ENCODE results near the gene CHMP1B. TPM values are rescaled to one million over a fixed set of nuclear protein-coding genes. Genes with fewer than 3 reads are reported as not detected.

CHMP1B gene
- total RNA-seq, 4 donors from 2014 or later = 42.0 to 58.6 (median 49.7) TPM

DNA sequence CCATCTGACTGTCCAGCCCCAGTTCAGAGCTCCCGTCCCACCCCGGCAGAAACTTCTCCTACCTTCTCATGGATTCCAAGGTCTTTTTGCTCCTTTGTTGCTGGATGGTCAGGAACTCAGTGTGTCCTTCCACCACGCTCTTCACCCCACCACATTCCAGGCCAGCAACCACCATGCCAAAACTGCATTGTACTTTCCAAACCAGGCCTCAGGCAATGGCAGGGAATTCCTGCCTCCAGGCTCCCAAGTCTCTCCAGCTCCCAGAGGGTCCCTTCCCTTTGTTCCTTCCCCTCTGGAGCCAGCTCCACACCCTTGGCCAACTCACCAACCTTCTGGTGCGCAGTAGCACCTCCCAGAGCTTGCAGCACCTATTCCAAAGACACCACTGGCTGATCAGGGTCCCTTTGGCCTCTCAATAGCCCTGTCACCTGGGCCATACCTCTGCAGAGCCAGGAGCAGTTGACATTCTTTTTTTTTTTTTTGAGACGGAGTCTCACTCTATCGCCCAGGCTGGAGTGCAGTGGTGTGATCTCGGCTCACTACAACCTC, 8.1 kb downstream of the CHMP1B start:
- no peak overlapping the region for H3K4me3 ChIP-seq
- no peaks in the 10 kb centered on the region for H3K9me3 ChIP-seq
- WGBS = 92% methylated on average over 7 of the region's 7 CpGs
- intact Hi-C loops (cut with DNase I) = loop anchor here (10.0 kb wide), 1 partner anchor 125 kb away; the partner anchor contains the start of gene IMPA2
- no peak for DNase-seq (ENCODE audit: extremely low spot score)
- H3K36me3 ChIP-seq = peaks cover 0 to 11% (median 3%) of the 10 kb centered on the region in 4 donors
- H3K27me3 ChIP-seq = no peaks in the 10 kb centered on the region
- H3K4me1 ChIP-seq = peaks cover 0 to 34% (median 25%) of the 10 kb centered on the region in 4 donors
- H3K27ac ChIP-seq (replicated peaks in 1 of 4) = peak overlapping the region in 2 of 4 donors; percentile 7 to 83
- TF ChIP-seq CTCF (IDR thresholded peaks at IDR 0.05) = no peak
- TF ChIP-seq POLR2AphosphoS5 (IDR thresholded peaks at IDR 0.05) = no peak
- no peak for TF ChIP-seq EP300 (IDR thresholded peaks at IDR 0.05)
- no peak for TF ChIP-seq POLR2A (IDR thresholded peaks at IDR 0.05; ENCODE audit: low read depth)

DNA sequence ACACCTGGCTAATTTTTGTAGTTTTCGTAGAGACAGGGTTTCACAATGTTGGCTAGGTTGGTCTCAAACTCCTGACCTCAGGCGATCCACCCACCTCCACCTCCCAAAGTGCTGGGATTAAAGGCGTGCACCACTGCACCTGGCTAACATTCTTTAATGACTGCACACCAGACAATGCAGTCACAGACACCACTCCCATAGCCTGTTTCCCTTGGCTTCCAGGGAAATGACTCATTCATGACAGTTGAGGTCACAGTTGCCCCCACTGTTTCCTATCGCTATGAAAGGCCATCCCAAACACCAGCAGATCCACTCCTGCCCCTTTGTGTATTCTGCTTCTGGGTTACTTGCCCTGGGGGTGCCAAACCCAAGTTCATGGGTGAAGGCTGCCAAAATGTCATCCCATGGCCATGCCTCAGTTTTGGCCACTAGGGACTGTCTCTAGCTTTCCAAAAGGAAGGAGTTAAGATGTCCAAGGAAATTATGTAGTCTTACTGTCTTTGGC, 8.7 kb downstream of the CHMP1B start:
- no peaks in the 10 kb centered on the region for H3K9me3 ChIP-seq
- H3K4me1 ChIP-seq = peaks cover 0 to 30% (median 19%) of the 10 kb centered on the region in 4 donors
- intact Hi-C loops (cut with DNase I) = loop anchor here (10.0 kb wide), 1 partner anchor 125 kb away; the partner anchor contains the start of gene IMPA2
- H3K27me3 ChIP-seq = no peaks in the 10 kb centered on the region
- no peak overlapping the region for H3K27ac ChIP-seq (replicated peaks in 1 of 4)
- DNase-seq (ENCODE audit: extremely low spot score) = no peak
- H3K36me3 ChIP-seq = peaks cover 0 to 9% (median 0%) of the 10 kb centered on the region in 4 donors
- H3K4me3 ChIP-seq = no peak overlapping the region
- 72% methylated on average over 4 of the region's 4 CpGs for WGBS
- no peak for TF ChIP-seq CTCF (IDR thresholded peaks at IDR 0.05)
- peak in 1 of 2 donors; percentile 28 for TF ChIP-seq POLR2AphosphoS5 (IDR thresholded peaks at IDR 0.05)

GRCh38 chr18:11860594-11861450, 9.6 kb downstream of the CHMP1B start:
- DNase-seq (ENCODE audit: extremely low spot score) = no peak
- Histone ChIP-seq H3K27ac (replicated peaks in 1 of 4) (no peak overlapping the region), H3K9me3 (no peaks in the 10 kb centered on the region), H3K36me3 (peaks cover 0 to 3% (median 0%) of the 10 kb centered on the region in 4 donors), H3K4me1 (peaks cover 0 to 27% (median 19%) of the 10 kb centered on the region in 4 donors), H3K4me3 (no peak overlapping the region), H3K27me3 (no peaks in the 10 kb centered on the region)
- TF ChIP-seq CTCF (IDR thresholded peaks at IDR 0.05) (no peak), POLR2A (IDR thresholded peaks at IDR 0.05; ENCODE audit: low read depth) (no peak), POLR2AphosphoS5 (IDR thresholded peaks at IDR 0.05) (no peak), EP300 (IDR thresholded peaks at IDR 0.05) (no peak)
- 85% methylated on average over 17 of the region's 17 CpGs for WGBS
- intact Hi-C loops (cut with DNase I) = no loop called here

GRCh38 chr18:11861583-11862288, 10.5 kb downstream of the CHMP1B start:
- Histone ChIP-seq H3K36me3 (peaks cover 0 to 5% (median 0%) of the 10 kb centered on the region in 4 donors), H3K27me3 (no peaks in the 10 kb centered on the region), H3K4me3 (no peak overlapping the region), H3K4me1 (peaks cover 0 to 18% (median 14%) of the 10 kb centered on the region in 4 donors), H3K9me3 (no peaks in the 10 kb centered on the region), H3K27ac (replicated peaks in 1 of 4) (no peak overlapping the region)
- intact Hi-C loops (cut with DNase I) = no loop called here
- TF ChIP-seq CTCF (IDR thresholded peaks at IDR 0.05) (no peak), EP300 (IDR thresholded peaks at IDR 0.05) (no peak), POLR2A (IDR thresholded peaks at IDR 0.05; ENCODE audit: low read depth) (no peak), POLR2AphosphoS5 (IDR thresholded peaks at IDR 0.05) (no peak)
- 77% methylated on average over 20 of the region's 20 CpGs for WGBS
- DNase-seq (ENCODE audit: extremely low spot score) = no peak

All from esophagus muscularis mucosa (tissue), 4 donors.